Stimulated activated CD8-positive, alpha-beta memory T cell treated with anti-CD3 and anti-CD28 coated beads, Interleukin-7, amount 100 ng/mL, for 4 hours (primary cell): ENCODE measurements around the gene RNASE12.
"Not testable (repeated sequence)": the region's sequence is repeated elsewhere in the genome, so short reads cannot be mapped to it uniquely, and the experiment has no call there.

Experiments
- DNase-seq, 2 donors: peaks; one replicate each; pipeline ENCODE4 v3.0.0-alpha.2; 2020; ENCODE audit warnings: low read depth in 2 of 2

RNASE12 gene

DNA sequence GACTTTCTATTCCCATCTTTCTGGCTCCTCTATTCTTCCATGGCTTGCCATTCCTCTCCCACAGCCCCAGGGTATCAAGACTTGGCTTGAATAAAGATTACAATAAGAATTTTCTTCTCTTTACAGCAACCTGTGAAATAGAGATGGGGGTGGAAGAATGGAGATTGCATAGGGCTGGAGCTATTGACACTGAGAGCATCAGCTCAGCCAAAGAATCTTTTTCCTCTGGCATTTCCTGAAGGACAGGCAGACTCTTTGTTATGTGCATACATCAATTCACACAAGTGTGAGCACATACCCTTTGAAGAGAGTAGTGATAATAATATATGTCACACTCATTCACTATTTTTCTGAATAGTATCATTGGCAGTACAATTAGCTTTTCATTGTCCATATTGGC lies 8.0 kb downstream of the RNASE12 start:
- no peak for DNase-seq

GRCh38 chr14:20580242-20580641 lies 10.9 kb downstream of the RNASE12 start:
- no peak for DNase-seq

- DNase-seq: no peak
Observed at GRCh38 chr14:20578784-20579502, 12.2 kb downstream of the RNASE12 start.

- no peak for DNase-seq
Observed at GRCh38 chr14:20578325-20578724, 12.9 kb downstream of the RNASE12 start.

- DNase-seq: not testable (repeated sequence)
Observed at GRCh38 chr14:20572382-20572990, 18.7 kb downstream of the RNASE12 start.

- DNase-seq: not testable (repeated sequence)
Observed at GRCh38 chr14:20570720-20571119, 20.5 kb downstream of the RNASE12 start.

GRCh38 chr14:20569865-20570264 lies 21.3 kb downstream of the RNASE12 start:
- DNase-seq: not testable (repeated sequence)

DNA sequence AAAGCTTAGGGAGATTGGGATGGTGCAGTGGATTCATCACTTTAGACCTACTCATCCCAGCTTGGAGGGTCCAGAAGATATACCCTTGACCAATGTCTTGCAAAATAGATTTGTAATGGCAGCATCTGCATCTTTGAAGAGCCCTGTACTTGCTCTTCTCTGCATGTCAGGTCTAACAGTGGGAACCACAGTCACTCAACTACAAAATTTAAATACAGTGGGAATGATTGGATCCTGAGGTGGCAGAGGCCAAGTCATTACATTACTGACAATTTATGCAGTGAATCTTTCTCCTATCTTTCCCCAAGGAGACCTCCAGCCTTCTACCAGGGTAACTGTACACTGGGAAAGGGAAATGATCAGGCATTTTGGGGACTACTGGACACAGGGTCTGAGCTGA lies 22.1 kb downstream of the RNASE12 start:
- no peak for DNase-seq

GRCh38 chr14:20568393-20568792 lies 22.8 kb downstream of the RNASE12 start:
- DNase-seq: no peak

- DNase-seq: not testable (repeated sequence)
Observed at GRCh38 chr14:20567199-20567598, 24.0 kb downstream of the RNASE12 start.

- no peak for DNase-seq
Observed at GRCh38 chr14:20564501-20564997, 26.6 kb downstream of the RNASE12 start.

DNA sequence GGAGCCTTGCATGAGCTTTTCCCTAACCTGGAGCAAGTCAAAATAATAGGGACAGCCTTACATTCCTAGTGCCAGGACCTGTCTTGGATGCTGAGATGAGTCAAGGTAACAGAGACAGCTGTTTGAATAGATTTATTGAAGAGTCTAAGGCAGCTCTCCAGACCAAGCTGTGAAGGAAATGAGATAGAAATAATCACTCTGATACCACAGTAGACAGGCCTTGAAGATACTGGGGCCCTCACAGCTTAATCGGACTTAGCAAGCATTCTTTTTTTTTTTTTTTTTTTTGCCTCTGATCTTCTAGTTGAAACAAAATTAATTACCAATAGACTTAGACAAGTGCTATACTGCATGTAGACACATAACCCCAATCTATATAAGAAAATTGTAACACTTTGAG lies 27.2 kb downstream of the RNASE12 start:
- no peak for DNase-seq

DNA sequence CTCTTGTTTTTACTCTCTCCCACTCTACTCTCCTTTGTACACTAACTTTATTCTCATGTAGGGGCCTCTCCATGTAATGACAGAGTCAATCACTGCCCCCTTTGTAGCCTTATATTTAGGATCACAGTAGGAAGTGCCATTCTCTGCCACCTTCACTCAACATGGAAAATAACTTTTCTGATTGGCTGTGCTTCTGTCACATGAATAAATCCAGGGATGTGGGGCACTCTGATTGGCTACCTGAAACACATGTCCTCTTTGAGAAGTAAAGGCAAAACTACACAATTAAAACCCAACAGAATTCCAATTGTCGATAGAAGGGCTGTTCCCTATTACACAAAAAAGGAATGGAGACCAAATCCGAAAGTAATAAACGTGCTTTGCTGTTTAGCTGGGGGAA lies 30.2 kb downstream of the RNASE12 start, which contains the start of gene RNASE9:
Gene RNASE9, minus strand, starts transcription at position 87 of the 400 bp plus-strand sequence.
- DNase-seq: no peak

DNA sequence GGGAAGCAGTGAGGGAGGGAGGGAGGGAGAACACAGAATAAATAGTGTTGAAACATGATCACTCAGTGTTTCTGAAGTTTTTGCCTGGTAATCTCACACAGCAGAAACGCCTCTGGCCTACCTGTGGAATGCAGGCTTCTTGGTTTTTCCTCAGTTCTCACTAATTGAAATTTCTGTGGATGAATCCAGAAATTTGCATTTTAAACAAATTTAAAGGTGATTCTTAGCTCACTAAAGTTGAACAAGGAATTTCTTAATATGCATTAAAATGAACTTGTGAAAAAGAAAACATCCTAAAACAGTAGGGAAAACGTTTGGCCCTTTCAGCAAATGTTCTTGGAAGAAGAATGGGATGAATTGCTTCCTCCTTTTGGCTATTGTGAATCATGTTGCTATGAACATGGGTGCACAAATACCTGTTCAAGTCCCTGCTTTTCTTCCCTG lies 31.7 kb downstream of the RNASE12 start:
- DNase-seq: no peak

- DNase-seq: no peak
Observed at GRCh38 chr14:20557212-20557542, 34.0 kb downstream of the RNASE12 start.

GRCh38 chr14:20556500-20557211 lies 34.5 kb downstream of the RNASE12 start:
- DNase-seq: no peak

DNA sequence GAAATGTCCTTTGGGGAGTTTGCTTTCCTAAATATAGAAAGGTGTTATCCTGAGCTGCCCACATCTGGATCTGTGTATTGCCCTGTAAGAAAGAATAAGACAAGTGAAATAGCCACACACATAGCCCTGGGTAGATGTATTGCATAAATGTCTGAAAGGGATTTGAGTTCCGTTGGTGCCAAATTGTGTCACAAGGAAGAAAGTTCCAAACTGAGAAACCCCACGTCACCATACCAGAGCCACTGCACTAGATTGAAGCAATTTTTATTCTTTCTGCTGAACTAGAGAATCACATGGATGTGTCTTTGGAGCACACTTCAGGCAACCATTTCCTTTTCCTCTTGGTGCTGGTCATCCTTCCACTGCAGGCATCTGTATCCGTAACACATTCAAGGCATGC lies 35.3 kb downstream of the RNASE12 start:
- DNase-seq: no peak

GRCh38 chr14:20553024-20553423 lies 38.2 kb downstream of the RNASE12 start:
- DNase-seq: no peak

DNA sequence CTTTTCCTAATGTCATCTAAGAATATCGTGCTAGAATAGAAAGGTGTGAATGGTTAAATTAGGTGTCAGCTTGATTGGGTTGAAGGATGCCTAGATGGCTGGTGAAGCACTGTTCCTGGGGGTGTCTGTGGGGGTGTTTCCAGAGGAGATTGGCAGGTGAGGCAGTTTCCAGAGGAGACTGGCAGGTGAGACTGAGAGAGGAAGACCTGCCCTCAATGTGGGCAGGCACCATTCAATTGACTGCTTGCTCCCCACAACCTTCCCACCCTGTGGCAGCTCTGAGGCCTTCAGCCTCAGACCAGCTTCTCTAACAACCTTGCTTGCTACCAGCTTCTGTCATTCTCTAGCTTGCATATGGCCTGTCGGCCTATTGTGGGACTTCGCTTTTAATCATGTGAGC lies 39.6 kb downstream of the RNASE12 start:
- DNase-seq: no peak

- no peak for DNase-seq
Observed at GRCh38 chr14:20550926-20551325, 40.2 kb downstream of the RNASE12 start.

DNA sequence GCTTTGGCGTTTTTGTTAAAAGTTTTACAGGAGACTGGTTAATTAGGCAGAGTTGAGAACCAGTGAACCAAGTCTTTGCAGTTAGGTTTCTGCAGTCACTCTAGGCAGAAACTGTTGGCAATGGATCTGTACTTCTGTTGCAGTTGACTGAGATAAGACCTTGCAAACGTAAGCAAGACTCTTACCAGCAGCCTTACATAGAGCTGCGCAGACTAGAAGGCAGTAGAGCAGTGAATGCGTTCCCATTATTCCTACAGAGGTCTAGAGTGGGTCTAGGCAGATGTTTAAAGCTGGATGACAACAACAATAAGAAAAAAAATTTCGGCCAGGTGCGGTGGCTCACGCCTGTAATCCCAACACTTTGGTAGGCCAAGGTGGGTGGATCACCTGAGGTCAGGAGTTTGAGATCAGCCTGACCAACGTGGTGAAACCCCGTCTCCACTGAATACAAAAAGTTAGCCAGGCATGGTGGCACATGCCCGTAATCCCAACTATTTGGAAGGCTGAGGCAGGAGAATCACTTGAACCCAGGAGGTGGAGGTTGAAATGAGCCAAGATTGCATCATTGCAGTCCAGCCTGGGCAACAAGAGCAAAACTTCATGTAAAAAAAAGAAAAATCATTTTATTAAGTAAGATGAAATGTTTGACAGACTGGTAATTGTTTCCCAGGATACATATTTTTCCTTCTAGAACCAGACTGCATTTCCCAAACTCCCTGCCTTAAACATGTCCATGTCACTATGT lies 42.6 kb downstream of the RNASE12 start:
- no peak for DNase-seq

- DNase-seq: no peak
Observed at GRCh38 chr14:20546877-20547276, 44.3 kb downstream of the RNASE12 start.
